GM23338 (cell line): Measurements from ENCODE around the gene GUCD1. TPM values are rescaled to one million over a fixed set of nuclear protein-coding genes. Genes with fewer than 3 reads are reported as not detected.

ENCODE experiments used
- ATAC-seq: fragments of 200-7000 bp; cut with Tn5 transposase; 3 replicates; pipeline ENCODE4 v1.9.1; 2020
- DNase-seq: peaks from one replicate; pipeline ENCODE4 v3.0.0-alpha.2; 2015; ENCODE audit warnings: low spot score
- H2AFZ ChIP-seq: fragments of 200-600 bp; sonication (generic); 2 replicates; pipeline ENCODE4 v1.8.0; 2016; ENCODE audit warnings: antibody characterized with exemption, mild to moderate bottlenecking, moderate library complexity
- H3F3A ChIP-seq: fragments of 200-600 bp; sonication (generic); replicated peaks from 2 replicates; pipeline ENCODE4 v1.8.0; 2017; ENCODE audit warnings: antibody characterized with exemption, mixed run types, low read depth
- H3K27ac ChIP-seq: fragments of 200-600 bp; sonication (generic); 2 replicates; pipeline ENCODE4 v1.6.1; 2016; ENCODE audit warnings: low read depth
- H3K27me3 ChIP-seq: fragments of 200-600 bp; sonication (generic); 2 replicates; pipeline ENCODE4 v1.8.0; 2016; ENCODE audit warnings: mild to moderate bottlenecking, mixed run types, moderate library complexity; ENCODE audit not compliant: insufficient read depth
- H3K36me3 ChIP-seq: fragments of 200-600 bp; sonication (generic); 2 replicates; pipeline ENCODE4 v1.8.0; 2016; ENCODE audit warnings: mild to moderate bottlenecking; ENCODE audit not compliant: insufficient read depth
- H3K4me1 ChIP-seq: fragments of 200-600 bp; sonication (generic); 2 replicates; pipeline ENCODE4 v1.8.0; 2016; ENCODE audit warnings: mild to moderate bottlenecking, moderate library complexity; ENCODE audit not compliant: insufficient read depth
- H3K4me2 ChIP-seq: fragments of 200-600 bp; sonication (generic); 2 replicates; pipeline ENCODE4 v1.7.1; 2017; ENCODE audit warnings: mixed run types
- H3K4me3 ChIP-seq: fragments of 200-600 bp; sonication (generic); 2 replicates; pipeline ENCODE4 v1.6.1; 2016; ENCODE audit warnings: mixed run types
- H3K79me2 ChIP-seq: fragments of 200-600 bp; sonication (generic); replicated peaks from 2 replicates; pipeline ENCODE4 v1.8.0; 2017; ENCODE audit warnings: mild to moderate bottlenecking; ENCODE audit not compliant: insufficient read depth
- H3K9me2 ChIP-seq: fragments of 200-600 bp; sonication (generic); 2 replicates; pipeline ENCODE4 v1.8.0; 2017; ENCODE audit not compliant: insufficient read depth
- H4K20me1 ChIP-seq: fragments of 200-600 bp; sonication (generic); replicated peaks from 2 replicates; pipeline ENCODE4 v1.8.0; 2017; ENCODE audit warnings: mild to moderate bottlenecking; ENCODE audit not compliant: insufficient read depth
- H3K27ac Mint-ChIP-seq: 2 replicates; pipeline ENCODE4 v1.8.0; 2020; ENCODE audit warnings: inconsistent platforms, mild to moderate bottlenecking, moderate library complexity, mixed read lengths
- H3K27me3 Mint-ChIP-seq: 3 replicates; pipeline ENCODE4 v1.8.0; 2022; ENCODE audit warnings: low read depth, mild to moderate bottlenecking, moderate library complexity, mixed read lengths, inconsistent platforms; ENCODE audit not compliant: insufficient read depth, poor library complexity
- H3K36me3 Mint-ChIP-seq: 3 replicates; pipeline ENCODE4 v1.8.0; 2021; ENCODE audit warnings: low read depth, mild to moderate bottlenecking, inconsistent platforms, moderate library complexity, mixed read lengths
- H3K4me1 Mint-ChIP-seq: 3 replicates; pipeline ENCODE4 v1.8.0; 2020; ENCODE audit warnings: mild to moderate bottlenecking, inconsistent platforms, mixed read lengths
- H3K4me3 Mint-ChIP-seq: 3 replicates; pipeline ENCODE4 v1.8.0; 2021; ENCODE audit warnings: moderate library complexity, mild to moderate bottlenecking, inconsistent platforms, mixed read lengths
- H3K9me3 Mint-ChIP-seq: 3 replicates; pipeline ENCODE4 v1.8.0; 2020; ENCODE audit warnings: moderate library complexity, mild to moderate bottlenecking, inconsistent platforms, mixed read lengths
- CREB1 ChIP-seq: fragments of 250-450 bp; sonication (Bioruptor Pico); IDR thresholded peaks from 2 replicates; pipeline ENCODE4 v1.5.0; 2020; ENCODE audit warnings: low read depth, mild to moderate bottlenecking, moderate library complexity
- JUNB ChIP-seq: IDR thresholded peaks from one replicate; pipeline ENCODE4 v1.6.1; 2016; ENCODE audit warnings: antibody characterized with exemption; ENCODE audit not compliant: unreplicated experiment
- NANOG ChIP-seq: IDR thresholded peaks from 2 replicates; pipeline ENCODE4 v1.6.1; 2016; ENCODE audit warnings: antibody characterized with exemption, borderline replicate concordance
- ZNF114 ChIP-seq: fragments of 250-450 bp; sonication (Bioruptor Pico); IDR thresholded peaks from 2 replicates; pipeline ENCODE4 v1.5.0; 2020; ENCODE audit warnings: mild to moderate bottlenecking, moderate library complexity
- polyA plus RNA-seq: library from polyadenylated mRNA; unstranded; fragments of >200 nt; fragmentation: Nextera tagmentation; extraction: Ambion mirVana; gene quantifications from 2 replicates; pipeline ENCODE4 v1.2.1, GENCODE V29; 2016
- total RNA-seq: library from RNA; depleted of rRNA; stranded (reverse); fragments of >200 nt; shearing (Covaris generic); gene quantifications from 2 replicates; pipeline ENCODE4 v1.2.3, GENCODE V29; 2014
- TF ChIP-seq, protein P1 (sequence below): fragments of 250-450 bp; sonication (Bioruptor Pico); IDR thresholded peaks from 2 replicates; pipeline ENCODE4 v1.5.0; 2020; ENCODE audit warnings: mild to moderate bottlenecking, moderate library complexity
- TF ChIP-seq, protein P2 (sequence below), 2 experiments: fragments of 200-600 bp in 1 of 2; sonication (generic) in 1 of 2; conservative IDR thresholded peaks; 2 replicates each; pipeline versions ENCODE4 v1.5.1 to v1.6.1; 2016 to 2017; ENCODE audit warnings: antibody characterized with exemption in 2 of 2, low read depth in 2 of 2, mild to moderate bottlenecking in 2 of 2, moderate library complexity in 1 of 2

GUCD1 gene
- total and polyA plus RNA-seq, 2 experiments from 2014 or later: 39.0 to 106 TPM

DNA sequence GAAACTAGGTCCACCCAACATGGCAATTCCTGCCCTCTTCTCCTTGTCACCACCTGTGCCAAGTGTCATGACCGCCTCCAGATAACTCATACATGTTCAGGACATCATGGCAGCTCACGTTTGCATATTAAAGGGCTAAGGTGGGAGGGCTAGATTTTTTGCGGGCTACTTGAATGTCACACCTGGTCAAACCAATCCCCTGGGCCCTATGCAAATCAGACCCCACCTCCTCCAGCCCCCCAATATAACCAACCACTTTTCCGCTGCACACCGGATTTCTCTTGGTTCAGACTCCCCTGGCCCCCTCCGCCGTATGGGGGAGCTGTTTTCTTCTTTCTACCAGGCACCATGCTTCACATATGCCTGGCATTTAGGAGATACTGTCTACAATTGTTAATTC, 47.2 kb downstream of the GUCD1 start:
- TF ChIP-seq JUNB: no peak
- peak; percentile 39; the same call in 1 of the 2 replicates for TF ChIP-seq CREB1 (CRISPR knock-in tag)
- TF ChIP-seq, protein P1, sequence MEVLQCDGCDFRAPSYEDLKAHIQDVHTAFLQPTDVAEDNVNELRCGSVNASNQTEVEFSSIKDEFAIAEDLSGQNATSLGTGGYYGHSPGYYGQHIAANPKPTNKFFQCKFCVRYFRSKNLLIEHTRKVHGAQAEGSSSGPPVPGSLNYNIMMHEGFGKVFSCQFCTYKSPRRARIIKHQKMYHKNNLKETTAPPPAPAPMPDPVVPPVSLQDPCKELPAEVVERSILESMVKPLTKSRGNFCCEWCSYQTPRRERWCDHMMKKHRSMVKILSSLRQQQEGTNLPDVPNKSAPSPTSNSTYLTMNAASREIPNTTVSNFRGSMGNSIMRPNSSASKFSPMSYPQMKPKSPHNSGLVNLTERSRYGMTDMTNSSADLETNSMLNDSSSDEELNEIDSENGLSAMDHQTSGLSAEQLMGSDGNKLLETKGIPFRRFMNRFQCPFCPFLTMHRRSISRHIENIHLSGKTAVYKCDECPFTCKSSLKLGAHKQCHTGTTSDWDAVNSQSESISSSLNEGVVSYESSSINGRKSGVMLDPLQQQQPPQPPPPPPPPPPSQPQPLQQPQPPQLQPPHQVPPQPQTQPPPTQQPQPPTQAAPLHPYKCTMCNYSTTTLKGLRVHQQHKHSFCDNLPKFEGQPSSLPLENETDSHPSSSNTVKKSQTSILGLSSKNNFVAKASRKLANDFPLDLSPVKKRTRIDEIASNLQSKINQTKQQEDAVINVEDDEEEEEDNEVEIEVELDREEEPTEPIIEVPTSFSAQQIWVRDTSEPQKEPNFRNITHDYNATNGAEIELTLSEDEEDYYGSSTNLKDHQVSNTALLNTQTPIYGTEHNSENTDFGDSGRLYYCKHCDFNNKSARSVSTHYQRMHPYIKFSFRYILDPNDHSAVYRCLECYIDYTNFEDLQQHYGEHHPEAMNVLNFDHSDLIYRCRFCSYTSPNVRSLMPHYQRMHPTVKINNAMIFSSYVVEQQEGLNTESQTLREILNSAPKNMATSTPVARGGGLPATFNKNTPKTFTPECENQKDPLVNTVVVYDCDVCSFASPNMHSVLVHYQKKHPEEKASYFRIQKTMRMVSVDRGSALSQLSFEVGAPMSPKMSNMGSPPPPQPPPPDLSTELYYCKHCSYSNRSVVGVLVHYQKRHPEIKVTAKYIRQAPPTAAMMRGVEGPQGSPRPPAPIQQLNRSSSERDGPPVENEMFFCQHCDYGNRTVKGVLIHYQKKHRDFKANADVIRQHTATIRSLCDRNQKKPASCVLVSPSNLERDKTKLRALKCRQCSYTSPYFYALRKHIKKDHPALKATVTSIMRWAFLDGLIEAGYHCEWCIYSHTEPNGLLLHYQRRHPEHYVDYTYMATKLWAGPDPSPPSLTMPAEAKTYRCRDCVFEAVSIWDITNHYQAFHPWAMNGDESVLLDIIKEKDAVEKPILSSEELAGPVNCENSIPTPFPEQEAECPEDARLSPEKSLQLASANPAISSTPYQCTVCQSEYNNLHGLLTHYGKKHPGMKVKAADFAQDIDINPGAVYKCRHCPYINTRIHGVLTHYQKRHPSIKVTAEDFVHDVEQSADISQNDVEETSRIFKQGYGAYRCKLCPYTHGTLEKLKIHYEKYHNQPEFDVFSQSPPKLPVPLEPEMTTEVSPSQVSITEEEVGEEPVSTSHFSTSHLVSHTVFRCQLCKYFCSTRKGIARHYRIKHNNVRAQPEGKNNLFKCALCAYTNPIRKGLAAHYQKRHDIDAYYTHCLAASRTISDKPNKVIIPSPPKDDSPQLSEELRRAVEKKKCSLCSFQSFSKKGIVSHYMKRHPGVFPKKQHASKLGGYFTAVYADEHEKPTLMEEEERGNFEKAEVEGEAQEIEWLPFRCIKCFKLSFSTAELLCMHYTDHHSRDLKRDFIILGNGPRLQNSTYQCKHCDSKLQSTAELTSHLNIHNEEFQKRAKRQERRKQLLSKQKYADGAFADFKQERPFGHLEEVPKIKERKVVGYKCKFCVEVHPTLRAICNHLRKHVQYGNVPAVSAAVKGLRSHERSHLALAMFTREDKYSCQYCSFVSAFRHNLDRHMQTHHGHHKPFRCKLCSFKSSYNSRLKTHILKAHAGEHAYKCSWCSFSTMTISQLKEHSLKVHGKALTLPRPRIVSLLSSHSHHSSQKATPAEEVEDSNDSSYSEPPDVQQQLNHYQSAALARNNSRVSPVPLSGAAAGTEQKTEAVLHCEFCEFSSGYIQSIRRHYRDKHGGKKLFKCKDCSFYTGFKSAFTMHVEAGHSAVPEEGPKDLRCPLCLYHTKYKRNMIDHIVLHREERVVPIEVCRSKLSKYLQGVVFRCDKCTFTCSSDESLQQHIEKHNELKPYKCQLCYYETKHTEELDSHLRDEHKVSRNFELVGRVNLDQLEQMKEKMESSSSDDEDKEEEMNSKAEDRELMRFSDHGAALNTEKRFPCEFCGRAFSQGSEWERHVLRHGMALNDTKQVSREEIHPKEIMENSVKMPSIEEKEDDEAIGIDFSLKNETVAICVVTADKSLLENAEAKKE: no peak
- no peak for TF ChIP-seq NANOG
- TF ChIP-seq, protein P2, sequence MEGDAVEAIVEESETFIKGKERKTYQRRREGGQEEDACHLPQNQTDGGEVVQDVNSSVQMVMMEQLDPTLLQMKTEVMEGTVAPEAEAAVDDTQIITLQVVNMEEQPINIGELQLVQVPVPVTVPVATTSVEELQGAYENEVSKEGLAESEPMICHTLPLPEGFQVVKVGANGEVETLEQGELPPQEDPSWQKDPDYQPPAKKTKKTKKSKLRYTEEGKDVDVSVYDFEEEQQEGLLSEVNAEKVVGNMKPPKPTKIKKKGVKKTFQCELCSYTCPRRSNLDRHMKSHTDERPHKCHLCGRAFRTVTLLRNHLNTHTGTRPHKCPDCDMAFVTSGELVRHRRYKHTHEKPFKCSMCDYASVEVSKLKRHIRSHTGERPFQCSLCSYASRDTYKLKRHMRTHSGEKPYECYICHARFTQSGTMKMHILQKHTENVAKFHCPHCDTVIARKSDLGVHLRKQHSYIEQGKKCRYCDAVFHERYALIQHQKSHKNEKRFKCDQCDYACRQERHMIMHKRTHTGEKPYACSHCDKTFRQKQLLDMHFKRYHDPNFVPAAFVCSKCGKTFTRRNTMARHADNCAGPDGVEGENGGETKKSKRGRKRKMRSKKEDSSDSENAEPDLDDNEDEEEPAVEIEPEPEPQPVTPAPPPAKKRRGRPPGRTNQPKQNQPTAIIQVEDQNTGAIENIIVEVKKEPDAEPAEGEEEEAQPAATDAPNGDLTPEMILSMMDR (conservative IDR thresholded peaks at IDR 0.05; ENCODE audit: low read depth in 2 of 2): peak; percentile 66 to 69
- TF ChIP-seq ZNF114: no peak
- Histone ChIP-seq H3K27me3 (no peaks in the 10 kb centered on the region), H3K9me2 (0 out of 2 replicates have a peak, but pooled peaks cover 7% of the 10 kb centered on the region), H3K4me3 (peak overlapping the region; percentile 4; the same call in 1 of the 2 replicates), H3F3A (no peaks in the 10 kb centered on the region; the same call in 1 of the 2 replicates), H3K4me1 (peaks cover 13% of the 10 kb centered on the region), H3K79me2 (no peaks in the 10 kb centered on the region), H2AFZ (no peak overlapping the region), H3K36me3 (no peaks in the 10 kb centered on the region), H3K27ac (peak overlapping the region; percentile 46), H3K4me2 (peak overlapping the region; percentile 50), H4K20me1 (no peaks in the 10 kb centered on the region)
- Mint-ChIP-seq H3K4me3 (0 out of 3 replicates have a peak overlapping the region, but pooled peaks have one; percentile 28), H3K36me3 (no peaks in the 10 kb centered on the region), H3K9me3 (no peaks in the 10 kb centered on the region), H3K4me1 (peaks cover 21% of the 10 kb centered on the region), H3K27ac (no peak overlapping the region), H3K27me3 (peaks cover 4% of the 10 kb centered on the region)
- ATAC-seq (peak; percentile 90), DNase-seq (peak; percentile 92)
